RWPE1 (cell line): Measurements from ENCODE around the gene CBX1.
A peak's percentile ranks its signal among the peaks of the same experiment; 100 is the strongest.

Source experiments
- CTCF ChIA-PET: fragments of 350-600 bp; sonication (Branson Sonifier 250); formaldehyde crosslinking; extraction: SDS; loops from one replicate; lab custom pipeline; 2021; lab: Yijun Ruan, JAX
- POLR2A ChIA-PET: fragments of 400-600 bp; formaldehyde crosslinking; extraction: SDS; loops from one replicate; lab custom pipeline; 2020; ENCODE audit warnings: antibody characterized with exemption; ENCODE audit not compliant: low non-redundant PET; lab: Yijun Ruan, JAX
- DNase-seq: peaks from one replicate; pipeline ENCODE4 v3.0.0; 2012; ENCODE audit warnings: low spot score
- H3K27ac ChIP-seq: fragments of 450-650 bp; 2 replicates; pipeline ENCODE4 v1.5.1; 2017
- TF ChIP-seq, protein P1 (sequence below): fragments of 450-650 bp; conservative IDR thresholded peaks from 2 replicates; pipeline ENCODE4 v1.5.1; 2017; ENCODE audit warnings: low read depth, mild to moderate bottlenecking

CBX1 gene

GRCh38 chr17:48102043-48102750 is 919 bp upstream of the CBX1 start:
- DNase-seq: no peak
- TF ChIP-seq, protein P1, sequence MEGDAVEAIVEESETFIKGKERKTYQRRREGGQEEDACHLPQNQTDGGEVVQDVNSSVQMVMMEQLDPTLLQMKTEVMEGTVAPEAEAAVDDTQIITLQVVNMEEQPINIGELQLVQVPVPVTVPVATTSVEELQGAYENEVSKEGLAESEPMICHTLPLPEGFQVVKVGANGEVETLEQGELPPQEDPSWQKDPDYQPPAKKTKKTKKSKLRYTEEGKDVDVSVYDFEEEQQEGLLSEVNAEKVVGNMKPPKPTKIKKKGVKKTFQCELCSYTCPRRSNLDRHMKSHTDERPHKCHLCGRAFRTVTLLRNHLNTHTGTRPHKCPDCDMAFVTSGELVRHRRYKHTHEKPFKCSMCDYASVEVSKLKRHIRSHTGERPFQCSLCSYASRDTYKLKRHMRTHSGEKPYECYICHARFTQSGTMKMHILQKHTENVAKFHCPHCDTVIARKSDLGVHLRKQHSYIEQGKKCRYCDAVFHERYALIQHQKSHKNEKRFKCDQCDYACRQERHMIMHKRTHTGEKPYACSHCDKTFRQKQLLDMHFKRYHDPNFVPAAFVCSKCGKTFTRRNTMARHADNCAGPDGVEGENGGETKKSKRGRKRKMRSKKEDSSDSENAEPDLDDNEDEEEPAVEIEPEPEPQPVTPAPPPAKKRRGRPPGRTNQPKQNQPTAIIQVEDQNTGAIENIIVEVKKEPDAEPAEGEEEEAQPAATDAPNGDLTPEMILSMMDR: no peak
- ChIA-PET POLR2A (no interaction called here), CTCF (interaction anchor here (0.7 kb wide), 1 partner anchor 27 kb away, joined by 3 read pairs; no protein-coding TSS in a partner anchor)
- H3K27ac ChIP-seq: peak overlapping the region; percentile 98

- TF ChIP-seq, protein P1: no peak
- CTCF ChIA-PET: interaction anchor here (1.2 kb wide), 1 partner anchor 11 kb away, joined by 3 read pairs; no protein-coding TSS in a partner anchor
- POLR2A ChIA-PET: interaction anchor here (0.5 to 0.6 kb wide), 2 partner anchors 10 to 99 kb away, joined by 4 to 13 read pairs; no protein-coding TSS in a partner anchor
- DNase-seq: peak; percentile 67
- H3K27ac ChIP-seq: peak overlapping the region; percentile 98
These were observed 677 bp downstream of the CBX1 start for GRCh38 chr17:48100591-48101011.

DNA sequence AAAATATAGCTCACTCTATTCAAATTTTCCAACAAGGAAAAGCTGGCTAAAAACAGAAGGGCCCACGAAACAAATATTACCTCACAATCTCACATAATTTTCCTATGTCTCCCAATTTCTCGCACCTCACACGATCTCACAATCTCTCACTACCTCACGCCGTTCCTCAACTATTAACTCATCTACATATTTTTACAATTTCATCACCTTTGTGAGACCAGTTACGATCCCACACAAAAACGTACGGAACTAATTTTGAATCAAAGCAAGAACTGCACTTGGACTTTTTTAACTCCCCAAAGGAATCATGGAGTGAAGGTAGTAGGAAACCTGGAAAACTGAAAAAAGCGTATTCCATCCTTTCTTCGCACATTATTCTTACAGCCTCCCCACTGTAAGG is 1.1 kb downstream of the CBX1 start:
- ChIA-PET CTCF (interaction anchor here (1.2 kb wide), 1 partner anchor 11 kb away, joined by 3 read pairs; no protein-coding TSS in a partner anchor), POLR2A (interaction anchor here (0.5 kb wide), 1 partner anchor 99 kb away, joined by 13 read pairs; no protein-coding TSS in a partner anchor)
- TF ChIP-seq, protein P1: no peak
- H3K27ac ChIP-seq: peak overlapping the region; percentile 98
- DNase-seq: peak; percentile 14

GRCh38 chr17:48095611-48096010 is 5.7 kb downstream of the CBX1 start:
- DNase-seq: no peak
- TF ChIP-seq, protein P1: no peak
- peak overlapping the region; percentile 63 for H3K27ac ChIP-seq
- CTCF ChIA-PET: interaction anchor here (0.7 kb wide), 1 partner anchor 10 kb away, joined by 3 read pairs; no protein-coding TSS in a partner anchor
- POLR2A ChIA-PET: no interaction called here

- ChIA-PET CTCF (interaction anchor here (0.6 to 0.7 kb wide), 3 partner anchors 12 to 166 kb away, joined by 3 to 7 read pairs (median 6); no protein-coding TSS in a partner anchor), POLR2A (no interaction called here)
- TF ChIP-seq, protein P1: no peak
- peak overlapping the region; percentile 5; the same call in 1 of the 2 replicates for H3K27ac ChIP-seq
- DNase-seq: no peak
These were observed 7.8 kb downstream of the CBX1 start for GRCh38 chr17:48093341-48094045.

- no peak overlapping the region; the same call in 1 of the 2 replicates for H3K27ac ChIP-seq
- POLR2A ChIA-PET: no interaction called here
- TF ChIP-seq, protein P1: no peak
- DNase-seq: no peak
- CTCF ChIA-PET: no interaction called here
These were observed 16.3 kb downstream of the CBX1 start for GRCh38 chr17:48084932-48085331.
